ENCODE data around the gene SDC1. TPM values are rescaled to one million over a fixed set of nuclear protein-coding genes. Genes with fewer than 3 reads are reported as not detected.
"Not testable (repeated sequence)": the region's sequence is repeated elsewhere in the genome, so short reads cannot be mapped to it uniquely, and the experiment has no call there.

SDC1 gene
- total RNA-seq, 1 donor from 2014 or later, result 74.3 TPM

- Histone ChIP-seq H3K4me1 (ENCODE audit: insufficient read depth, low read length) (no peaks in the 10 kb centered on the region), H4K20me1 (ENCODE audit: insufficient read depth, low read length) (no peaks in the 10 kb centered on the region), H3K27ac (ENCODE audit: low read depth, low read length) (no peak overlapping the region), H3K27me3 (ENCODE audit: insufficient read depth, low read length) (no peaks in the 10 kb centered on the region), H3K9ac (ENCODE audit: low read length) (no peak overlapping the region), H3K79me2 (ENCODE audit: insufficient read depth, low read length) (no peaks in the 10 kb centered on the region), H3K4me3 (ENCODE audit: insufficient read depth, low read depth, low read length) (no peak overlapping the region), H2AFZ (ENCODE audit: low read depth, low read length) (no peak overlapping the region), H3K9me3 (ENCODE audit: insufficient read depth, low read depth, low read length) (no peaks in the 10 kb centered on the region), H3K4me2 (ENCODE audit: low read length) (no peak overlapping the region), H3K36me3 (ENCODE audit: insufficient read depth, low read length) (peaks cover 29% of the 10 kb centered on the region)
- no peaks in the 10 kb centered on the region for H3K9me3 Mint-ChIP-seq (ENCODE audit: unreplicated experiment)
- H3K36me3 Mint-ChIP-seq (ENCODE audit: low read depth, unreplicated experiment), result peaks cover 6% of the 10 kb centered on the region
- DNase-seq (ENCODE audit: low read depth) (no peak), FAIRE-seq (no peak)
- no peak overlapping the region for H3K4me3 Mint-ChIP-seq (ENCODE audit: unreplicated experiment)
- no peaks in the 10 kb centered on the region for H3K4me1 Mint-ChIP-seq (ENCODE audit: low read depth, unreplicated experiment)
- no peak overlapping the region for H3K27ac Mint-ChIP-seq (ENCODE audit: unreplicated experiment)
- TF ChIP-seq, protein P1, sequence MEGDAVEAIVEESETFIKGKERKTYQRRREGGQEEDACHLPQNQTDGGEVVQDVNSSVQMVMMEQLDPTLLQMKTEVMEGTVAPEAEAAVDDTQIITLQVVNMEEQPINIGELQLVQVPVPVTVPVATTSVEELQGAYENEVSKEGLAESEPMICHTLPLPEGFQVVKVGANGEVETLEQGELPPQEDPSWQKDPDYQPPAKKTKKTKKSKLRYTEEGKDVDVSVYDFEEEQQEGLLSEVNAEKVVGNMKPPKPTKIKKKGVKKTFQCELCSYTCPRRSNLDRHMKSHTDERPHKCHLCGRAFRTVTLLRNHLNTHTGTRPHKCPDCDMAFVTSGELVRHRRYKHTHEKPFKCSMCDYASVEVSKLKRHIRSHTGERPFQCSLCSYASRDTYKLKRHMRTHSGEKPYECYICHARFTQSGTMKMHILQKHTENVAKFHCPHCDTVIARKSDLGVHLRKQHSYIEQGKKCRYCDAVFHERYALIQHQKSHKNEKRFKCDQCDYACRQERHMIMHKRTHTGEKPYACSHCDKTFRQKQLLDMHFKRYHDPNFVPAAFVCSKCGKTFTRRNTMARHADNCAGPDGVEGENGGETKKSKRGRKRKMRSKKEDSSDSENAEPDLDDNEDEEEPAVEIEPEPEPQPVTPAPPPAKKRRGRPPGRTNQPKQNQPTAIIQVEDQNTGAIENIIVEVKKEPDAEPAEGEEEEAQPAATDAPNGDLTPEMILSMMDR (IDR thresholded peaks at IDR 0.05; ENCODE audit: insufficient read depth, low read depth, low read length), result no peak
- TF ChIP-seq EZH2 (IDR thresholded peaks at IDR 0.05; ENCODE audit: insufficient read depth, low read length), result no peak
- no peaks in the 10 kb centered on the region for H3K27me3 Mint-ChIP-seq (ENCODE audit: low read depth, unreplicated experiment)
These were observed 22.2 kb upstream of the SDC1 start for GRCh38 chr2:20247084-20247483.

GRCh38 chr2:20243637-20244036, 18.7 kb upstream of the SDC1 start:
- H3K4me2 ChIP-seq (ENCODE audit: low read length); H3K27me3 Mint-ChIP-seq (ENCODE audit: low read depth, unreplicated experiment); H3K4me3 ChIP-seq (ENCODE audit: insufficient read depth, low read depth, low read length); DNase-seq (ENCODE audit: low read depth); H3K4me3 Mint-ChIP-seq (ENCODE audit: unreplicated experiment); H3K27me3 ChIP-seq (ENCODE audit: insufficient read depth, low read length); H3K27ac ChIP-seq (ENCODE audit: low read depth, low read length); H2AFZ ChIP-seq (ENCODE audit: low read depth, low read length); H4K20me1 ChIP-seq (ENCODE audit: insufficient read depth, low read length); H3K4me1 Mint-ChIP-seq (ENCODE audit: low read depth, unreplicated experiment); H3K4me1 ChIP-seq (ENCODE audit: insufficient read depth, low read length); H3K9me3 Mint-ChIP-seq (ENCODE audit: unreplicated experiment); H3K9ac ChIP-seq (ENCODE audit: low read length); H3K79me2 ChIP-seq (ENCODE audit: insufficient read depth, low read length); FAIRE-seq; H3K36me3 Mint-ChIP-seq (ENCODE audit: low read depth, unreplicated experiment); H3K9me3 ChIP-seq (ENCODE audit: insufficient read depth, low read depth, low read length); H3K27ac Mint-ChIP-seq (ENCODE audit: unreplicated experiment): not testable (repeated sequence)
- peaks cover 11% of the 10 kb centered on the region for H3K36me3 ChIP-seq (ENCODE audit: insufficient read depth, low read length)

GRCh38 chr2:20242727-20243377, 17.9 kb upstream of the SDC1 start:
- no peak overlapping the region for H3K4me3 ChIP-seq (ENCODE audit: insufficient read depth, low read depth, low read length)
- H3K4me3 Mint-ChIP-seq (ENCODE audit: unreplicated experiment), result peak overlapping the region; percentile 41
- no peaks in the 10 kb centered on the region for H3K27me3 ChIP-seq (ENCODE audit: insufficient read depth, low read length)
- H3K27me3 Mint-ChIP-seq (ENCODE audit: low read depth, unreplicated experiment), result no peaks in the 10 kb centered on the region
- H3K4me1 Mint-ChIP-seq (ENCODE audit: low read depth, unreplicated experiment), result no peaks in the 10 kb centered on the region
- DNase-seq (ENCODE audit: low read depth), result no peak
- peak overlapping the region; percentile 47 for H3K27ac Mint-ChIP-seq (ENCODE audit: unreplicated experiment)
- H3K36me3 Mint-ChIP-seq (ENCODE audit: low read depth, unreplicated experiment), result peaks cover 3% of the 10 kb centered on the region
- no peak for FAIRE-seq
- H3K4me2 ChIP-seq (ENCODE audit: low read length), result no peak overlapping the region
- H3K9ac ChIP-seq (ENCODE audit: low read length), result no peak overlapping the region
- H3K4me1 ChIP-seq (ENCODE audit: insufficient read depth, low read length), result no peaks in the 10 kb centered on the region
- H3K27ac ChIP-seq (ENCODE audit: low read depth, low read length), result no peak overlapping the region
- H3K9me3 Mint-ChIP-seq (ENCODE audit: unreplicated experiment), result no peaks in the 10 kb centered on the region
- TF ChIP-seq EZH2 (IDR thresholded peaks at IDR 0.05; ENCODE audit: insufficient read depth, low read length), result no peak
- TF ChIP-seq, protein P1 (IDR thresholded peaks at IDR 0.05; ENCODE audit: insufficient read depth, low read depth, low read length), result no peak
- no peaks in the 10 kb centered on the region for H3K79me2 ChIP-seq (ENCODE audit: insufficient read depth, low read length)
- peaks cover 6% of the 10 kb centered on the region for H3K36me3 ChIP-seq (ENCODE audit: insufficient read depth, low read length)
- no peak overlapping the region for H2AFZ ChIP-seq (ENCODE audit: low read depth, low read length)
- no peaks in the 10 kb centered on the region for H4K20me1 ChIP-seq (ENCODE audit: insufficient read depth, low read length)
- peaks cover 2% of the 10 kb centered on the region for H3K9me3 ChIP-seq (ENCODE audit: insufficient read depth, low read depth, low read length)

All from astrocyte (in vitro differentiated cells and primary cell).